Liver (tissue), 9 donors: ENCODE data around the gene BIRC6. TPM values are rescaled to one million over a fixed set of nuclear protein-coding genes. Genes with fewer than 3 reads are reported as not detected.
"Not testable (repeated sequence)": the region's sequence is repeated elsewhere in the genome, so short reads cannot be mapped to it uniquely, and the experiment has no call there.

Experiments
- DNase-seq: peaks from one replicate; pipeline ENCODE4 v3.0.0-alpha.2; 2017; ENCODE audit warnings: low spot score
- H3K27ac ChIP-seq, 2 donors: one replicate each; pipeline ENCODE4 v1.7.0; 2013; ENCODE audit warnings: inconsistent platforms in 2 of 2, low read length in 2 of 2, control low read depth in 1 of 2, low read depth in 1 of 2, mild to moderate bottlenecking in 1 of 2
- H3K27me3 ChIP-seq, 4 donors: one replicate each; pipeline versions ENCODE4 v1.6.1 to v1.7.0; 2013; ENCODE audit warnings: low read length in 3 of 4, inconsistent platforms in 1 of 4, mild to moderate bottlenecking in 1 of 4, moderate library complexity in 1 of 4; ENCODE audit not compliant: control insufficient read depth in 4 of 4, insufficient read depth in 4 of 4
- H3K36me3 ChIP-seq, 4 donors: one replicate each; pipeline versions ENCODE4 v1.6.1 to v1.7.0; 2013; ENCODE audit warnings: low read length in 3 of 4, mild to moderate bottlenecking in 3 of 4, low read depth in 1 of 4, moderate library complexity in 1 of 4; ENCODE audit not compliant: control insufficient read depth in 4 of 4, insufficient read depth in 3 of 4
- H3K4me1 ChIP-seq, 4 donors: one replicate each; pipeline versions ENCODE4 v1.6.1 to v1.7.0; 2013; ENCODE audit warnings: low read length in 3 of 4, mild to moderate bottlenecking in 3 of 4, moderate library complexity in 1 of 4; ENCODE audit not compliant: control insufficient read depth in 4 of 4, insufficient read depth in 4 of 4
- H3K4me3 ChIP-seq, 3 donors: one replicate each; pipeline versions ENCODE4 v1.6.1 to v1.7.0; 2013; ENCODE audit warnings: low read length in 3 of 3, control low read depth in 1 of 3, low read depth in 1 of 3, mild to moderate bottlenecking in 1 of 3
- H3K9ac ChIP-seq, 2 donors: one replicate each; pipeline ENCODE4 v1.7.0; 2013; ENCODE audit warnings: low read length in 2 of 2, mild to moderate bottlenecking in 2 of 2, moderate library complexity in 2 of 2, control low read depth in 1 of 2, low read depth in 1 of 2
- H3K9me3 ChIP-seq, 4 donors: one replicate each; pipeline versions ENCODE4 v1.6.1 to v1.7.0; 2013; ENCODE audit warnings: low read length in 3 of 4; ENCODE audit not compliant: control insufficient read depth in 4 of 4
- ATF3 ChIP-seq: IDR thresholded peaks from 2 replicates; pipeline ENCODE4 v1.6.1; 2016; ENCODE audit warnings: antibody characterized with exemption
- CTCF ChIP-seq: fragments of 150-350 bp; IDR thresholded peaks from 2 replicates; pipeline ENCODE4 v1.5.1; 2017; ENCODE audit warnings: improper control_type of control experiment, low read depth, low read length; ENCODE audit not compliant: missing input control
- EGR1 ChIP-seq, 2 donors: IDR thresholded peaks; 2 replicates each; pipeline ENCODE4 v1.6.1; 2016 to 2018; ENCODE audit warnings: antibody characterized with exemption in 2 of 2, low read depth in 2 of 2
- FOXA2 ChIP-seq: IDR thresholded peaks from 2 replicates; pipeline ENCODE4 v1.6.1; 2016; ENCODE audit warnings: antibody characterized with exemption
- GABPA ChIP-seq, 2 donors: IDR thresholded peaks in 1 of 2; conservative IDR thresholded peaks in 1 of 2; 2 replicates each; pipeline ENCODE4 v1.6.1; 2016; ENCODE audit warnings: antibody characterized with exemption in 2 of 2, mild to moderate bottlenecking in 1 of 2, moderate library complexity in 1 of 2
- HNF4A ChIP-seq, 2 donors: conservative IDR thresholded peaks; 2 replicates each; pipeline ENCODE4 v1.6.1; 2016; ENCODE audit warnings: antibody characterized with exemption in 2 of 2, mild to moderate bottlenecking in 2 of 2
- JUND ChIP-seq, 2 donors: IDR thresholded peaks; 2 replicates each; pipeline ENCODE4 v1.6.1; 2016; ENCODE audit warnings: antibody characterized with exemption in 2 of 2
- NR2F2 ChIP-seq: IDR thresholded peaks from 2 replicates; pipeline ENCODE4 v1.6.1; 2016; ENCODE audit warnings: antibody characterized with exemption
- RXRA ChIP-seq, 2 donors: IDR thresholded peaks; 2 replicates each; pipeline ENCODE4 v1.6.1; 2017 to 2018; ENCODE audit warnings: antibody characterized with exemption in 2 of 2, mild to moderate bottlenecking in 1 of 2
- ZBTB33 ChIP-seq: IDR thresholded peaks from 2 replicates; pipeline ENCODE4 v1.6.1; 2016; ENCODE audit warnings: antibody characterized with exemption
- WGBS: extraction: QIAGEN DNeasy Blood & Tissue Kit; methylation state at CpG from one replicate; pipeline ENCODE4 v1.1.7; 2013; 5-methylcytosine and 5-hydroxymethylcytosine counted together
- polyA plus RNA-seq, 2 donors: library from polyadenylated mRNA; stranded (reverse) in 1 of 2; unstranded in 1 of 2; fragments of 200-250 nt in 1 of 2; fragments of >200 nt in 1 of 2; fragmentation: Nextera tagmentation in 1 of 2; extraction: Ambion mirVana in 1 of 2; gene quantifications; one replicate each; pipeline versions ENCODE4 v1.2.1 to v1.2.3, GENCODE V29; 2013 to 2015
- total RNA-seq, 2 donors: library from RNA; depleted of rRNA; stranded (reverse); fragments of >200 nt; gene quantifications; one replicate each; pipeline ENCODE4 v1.2.3, GENCODE V29; 2014
- TF ChIP-seq, protein P1 (sequence below): IDR thresholded peaks from 2 replicates; pipeline ENCODE4 v1.6.1; 2016; ENCODE audit warnings: antibody characterized with exemption
- TF ChIP-seq, protein P2 (sequence below): IDR thresholded peaks from 2 replicates; pipeline ENCODE4 v1.6.1; 2016; ENCODE audit warnings: antibody characterized with exemption, mild to moderate bottlenecking
- donor health status: healthy.
- donor health status: healthy.
- donor health status: healthy.
- donor health status: healthy.
- donor health status: healthy.

BIRC6 gene
- total and polyA plus RNA-seq, 4 donors: 11.1 to 171 (median 45.2) TPM

DNA sequence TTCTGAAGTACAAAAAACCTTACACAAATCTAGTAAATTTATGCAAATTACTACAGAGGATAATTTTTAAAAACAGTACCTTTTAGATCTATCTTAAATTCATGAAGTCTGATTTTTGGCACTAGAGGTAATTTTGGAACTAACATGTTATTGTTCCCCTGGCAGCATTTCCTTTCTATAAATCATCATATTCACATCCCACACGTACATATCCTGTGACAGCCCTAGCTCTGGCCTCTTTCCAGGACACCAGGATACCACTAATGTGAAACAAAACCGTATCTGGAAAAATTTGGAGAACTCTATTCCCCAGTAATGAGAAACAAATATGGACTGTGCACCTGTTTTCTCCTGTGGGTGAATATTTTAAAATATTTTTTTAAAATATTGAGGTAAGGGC is 14.0 kb upstream of the BIRC6 start:
- no peak for DNase-seq
- peaks cover 0 to 2% (median 0%) of the 10 kb centered on the region in 4 donors for H3K36me3 ChIP-seq
- H3K9me3 ChIP-seq: no peaks in the 10 kb centered on the region
- no peak overlapping the region for H3K9ac ChIP-seq
- H3K27ac ChIP-seq: no peak overlapping the region
- no peak overlapping the region for H3K4me3 ChIP-seq
- peaks cover 0 to 2% (median 0%) of the 10 kb centered on the region in 4 donors for H3K4me1 ChIP-seq
- H3K27me3 ChIP-seq: no peaks in the 10 kb centered on the region
- TF ChIP-seq CTCF: no peak
- TF ChIP-seq, protein P1, sequence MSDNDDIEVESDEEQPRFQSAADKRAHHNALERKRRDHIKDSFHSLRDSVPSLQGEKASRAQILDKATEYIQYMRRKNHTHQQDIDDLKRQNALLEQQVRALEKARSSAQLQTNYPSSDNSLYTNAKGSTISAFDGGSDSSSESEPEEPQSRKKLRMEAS: no peak
- TF ChIP-seq, protein P2, sequence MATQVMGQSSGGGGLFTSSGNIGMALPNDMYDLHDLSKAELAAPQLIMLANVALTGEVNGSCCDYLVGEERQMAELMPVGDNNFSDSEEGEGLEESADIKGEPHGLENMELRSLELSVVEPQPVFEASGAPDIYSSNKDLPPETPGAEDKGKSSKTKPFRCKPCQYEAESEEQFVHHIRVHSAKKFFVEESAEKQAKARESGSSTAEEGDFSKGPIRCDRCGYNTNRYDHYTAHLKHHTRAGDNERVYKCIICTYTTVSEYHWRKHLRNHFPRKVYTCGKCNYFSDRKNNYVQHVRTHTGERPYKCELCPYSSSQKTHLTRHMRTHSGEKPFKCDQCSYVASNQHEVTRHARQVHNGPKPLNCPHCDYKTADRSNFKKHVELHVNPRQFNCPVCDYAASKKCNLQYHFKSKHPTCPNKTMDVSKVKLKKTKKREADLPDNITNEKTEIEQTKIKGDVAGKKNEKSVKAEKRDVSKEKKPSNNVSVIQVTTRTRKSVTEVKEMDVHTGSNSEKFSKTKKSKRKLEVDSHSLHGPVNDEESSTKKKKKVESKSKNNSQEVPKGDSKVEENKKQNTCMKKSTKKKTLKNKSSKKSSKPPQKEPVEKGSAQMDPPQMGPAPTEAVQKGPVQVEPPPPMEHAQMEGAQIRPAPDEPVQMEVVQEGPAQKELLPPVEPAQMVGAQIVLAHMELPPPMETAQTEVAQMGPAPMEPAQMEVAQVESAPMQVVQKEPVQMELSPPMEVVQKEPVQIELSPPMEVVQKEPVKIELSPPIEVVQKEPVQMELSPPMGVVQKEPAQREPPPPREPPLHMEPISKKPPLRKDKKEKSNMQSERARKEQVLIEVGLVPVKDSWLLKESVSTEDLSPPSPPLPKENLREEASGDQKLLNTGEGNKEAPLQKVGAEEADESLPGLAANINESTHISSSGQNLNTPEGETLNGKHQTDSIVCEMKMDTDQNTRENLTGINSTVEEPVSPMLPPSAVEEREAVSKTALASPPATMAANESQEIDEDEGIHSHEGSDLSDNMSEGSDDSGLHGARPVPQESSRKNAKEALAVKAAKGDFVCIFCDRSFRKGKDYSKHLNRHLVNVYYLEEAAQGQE: no peak
- TF ChIP-seq FOXA2: no peak
- no peak for TF ChIP-seq JUND (IDR thresholded peaks at IDR 0.05)
- TF ChIP-seq ZBTB33: no peak
- no peak for TF ChIP-seq ATF3
- TF ChIP-seq HNF4A (conservative IDR thresholded peaks at IDR 0.05): no peak
- TF ChIP-seq NR2F2: no peak
- TF ChIP-seq GABPA (IDR thresholded peaks at IDR 0.05 in 1 of 2, conservative IDR thresholded peaks at IDR 0.05 in 1 of 2): no peak
- no peak for TF ChIP-seq RXRA (IDR thresholded peaks at IDR 0.05)
- no peak for TF ChIP-seq EGR1 (IDR thresholded peaks at IDR 0.05; ENCODE audit: low read depth in 2 of 2)
- 73% methylated on average over 2 of the region's 2 CpGs for WGBS

DNA sequence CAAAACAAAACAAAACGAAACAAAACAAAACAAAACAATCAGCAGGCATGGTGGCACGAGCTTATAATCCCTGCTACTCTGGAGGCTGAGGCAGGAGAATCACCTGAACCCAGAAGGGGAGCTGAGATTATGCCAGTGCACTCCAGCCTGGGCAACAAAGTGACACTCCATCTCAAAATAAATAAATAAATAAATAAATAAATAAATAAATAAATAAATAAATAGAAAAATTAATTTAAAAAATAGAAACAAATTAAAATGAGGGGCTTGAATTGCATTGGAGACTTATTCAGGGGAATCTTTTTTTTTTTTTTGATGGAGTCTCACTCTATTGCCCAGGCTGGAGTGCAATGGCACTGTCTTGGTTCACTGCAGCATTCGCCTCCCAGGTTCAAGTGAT is 6.0 kb upstream of the BIRC6 start:
- 94% methylated on average over 3 of the region's 3 CpGs for WGBS
- H3K36me3 ChIP-seq, H3K9ac ChIP-seq, H3K27me3 ChIP-seq, H3K27ac ChIP-seq, DNase-seq, H3K9me3 ChIP-seq, H3K4me3 ChIP-seq, H3K4me1 ChIP-seq: not testable (repeated sequence)
